ENCODE results near the gene RIPOR3. TPM values are rescaled to one million over a fixed set of nuclear protein-coding genes. Genes with fewer than 3 reads are reported as not detected.
A peak's percentile ranks its signal among the peaks of the same experiment; 100 is the strongest.

The RIPOR3 gene
- total and polyA plus RNA-seq, 9 of the 15 experiments (the other 6 are each of a cell fraction or from before 2014, with no cell fraction given): 3.3 to 62.7 (median 21.4) TPM

- peaks cover 14 to 15% of the 10 kb centered on the region in 2 experiments; a peak in 4 of 5 replicates for H3K4me1 ChIP-seq (replicated peaks in 1 of 2; ENCODE audit: control insufficient read depth in 2 of 2, insufficient read depth in 2 of 2, low read length in 2 of 2)
- no peak for FAIRE-seq
- peak overlapping the region; percentile 41; the same call in 1 of the 2 replicates for H2AFZ ChIP-seq (ENCODE audit: low read depth, low read length)
- H3K27me3 ChIP-seq (ENCODE audit: control insufficient read depth in 2 of 2, insufficient read depth in 2 of 2, low read length in 2 of 2): no peaks in the 10 kb centered on the region
- no peaks in the 10 kb centered on the region for H4K20me1 ChIP-seq (replicated peaks; ENCODE audit: control insufficient read depth, insufficient read depth, low read length)
- H3K4me2 ChIP-seq (ENCODE audit: insufficient read depth, low read length): no peak overlapping the region
- 52% methylated on average over 13 of the region's 13 CpGs for WGBS (ENCODE audit: insufficient coverage, low coverage, missing lambda C conversion rate)
- intact Hi-C loops (cut with micrococcal nuclease) (no loop called here), in situ Hi-C loops (cut with MboI) (no loop called here)
- H3K4me3 ChIP-seq: no peak overlapping the region
- no peak for DNase-seq (ENCODE audit: extremely low read depth in 1 of 4, low spot score in 3 of 4)
- H3K27ac ChIP-seq (ENCODE audit: extremely low read depth, low read depth, low read length): no peak overlapping the region
- no peaks in the 10 kb centered on the region for H3K9me1 ChIP-seq (ENCODE audit: control insufficient read depth, insufficient read depth, low read length)
- no peaks in the 10 kb centered on the region for H3K36me3 ChIP-seq (ENCODE audit: control insufficient read depth, insufficient read depth, low read length)
- no TSS peak for BruUV-seq (replicated peaks)
- H3K9me3 ChIP-seq (replicated peaks; ENCODE audit: control insufficient read depth, insufficient read depth, low read depth, low read length): no peaks in the 10 kb centered on the region
- POLR2A ChIA-PET: interaction anchor here (0.5 to 4.3 kb wide), 3 partner anchors 12 to 120 kb away, joined by 3 to 21 read pairs (median 4); partner anchors contain the start of gene PARD6B
- CTCF ChIA-PET (ENCODE audit: low intra/inter-chr PET ratio): interaction anchor here (0.7 kb wide), 1 partner anchor 70 kb away, joined by 3 read pairs; no protein-coding TSS in a partner anchor
- no peaks in the 10 kb centered on the region for H3K79me2 ChIP-seq (ENCODE audit: control insufficient read depth, insufficient read depth, low read length)
- ATAC-seq: peak; percentile 28; the same call in 2 of the 3 replicates
- peak overlapping the region in 1 of 2 experiments; percentile 18; a peak in 1 of 4 replicates for H3K9ac ChIP-seq (ENCODE audit: insufficient read depth in 1 of 2, low read depth in 2 of 2, low read length in 2 of 2)
- TF ChIP-seq FOXM1 (IDR thresholded peaks at IDR 0.05; ENCODE audit: low read depth) (no peak), FOXM1 (CRISPR knock-in tag; IDR thresholded peaks at IDR 0.05; ENCODE audit: low read depth) (no peak), NCOR1 (IDR thresholded peaks at IDR 0.05) (no peak), POLR2G (IDR thresholded peaks at IDR 0.05; ENCODE audit: low read depth, low read length) (no peak), ELF4 (CRISPR knock-in tag; IDR thresholded peaks at IDR 0.05) (no peak), BRD4 (IDR thresholded peaks at IDR 0.05) (no peak), TEAD2 (tag; IDR thresholded peaks at IDR 0.05) (no peak), U2AF1 (optimal IDR thresholded peaks at IDR 0.05; ENCODE audit: low read depth, low read length) (no peak), RBFOX2 (IDR thresholded peaks at IDR 0.05; ENCODE audit: low read depth, low read length) (no peak)
- TF ChIP-seq, protein P1, sequence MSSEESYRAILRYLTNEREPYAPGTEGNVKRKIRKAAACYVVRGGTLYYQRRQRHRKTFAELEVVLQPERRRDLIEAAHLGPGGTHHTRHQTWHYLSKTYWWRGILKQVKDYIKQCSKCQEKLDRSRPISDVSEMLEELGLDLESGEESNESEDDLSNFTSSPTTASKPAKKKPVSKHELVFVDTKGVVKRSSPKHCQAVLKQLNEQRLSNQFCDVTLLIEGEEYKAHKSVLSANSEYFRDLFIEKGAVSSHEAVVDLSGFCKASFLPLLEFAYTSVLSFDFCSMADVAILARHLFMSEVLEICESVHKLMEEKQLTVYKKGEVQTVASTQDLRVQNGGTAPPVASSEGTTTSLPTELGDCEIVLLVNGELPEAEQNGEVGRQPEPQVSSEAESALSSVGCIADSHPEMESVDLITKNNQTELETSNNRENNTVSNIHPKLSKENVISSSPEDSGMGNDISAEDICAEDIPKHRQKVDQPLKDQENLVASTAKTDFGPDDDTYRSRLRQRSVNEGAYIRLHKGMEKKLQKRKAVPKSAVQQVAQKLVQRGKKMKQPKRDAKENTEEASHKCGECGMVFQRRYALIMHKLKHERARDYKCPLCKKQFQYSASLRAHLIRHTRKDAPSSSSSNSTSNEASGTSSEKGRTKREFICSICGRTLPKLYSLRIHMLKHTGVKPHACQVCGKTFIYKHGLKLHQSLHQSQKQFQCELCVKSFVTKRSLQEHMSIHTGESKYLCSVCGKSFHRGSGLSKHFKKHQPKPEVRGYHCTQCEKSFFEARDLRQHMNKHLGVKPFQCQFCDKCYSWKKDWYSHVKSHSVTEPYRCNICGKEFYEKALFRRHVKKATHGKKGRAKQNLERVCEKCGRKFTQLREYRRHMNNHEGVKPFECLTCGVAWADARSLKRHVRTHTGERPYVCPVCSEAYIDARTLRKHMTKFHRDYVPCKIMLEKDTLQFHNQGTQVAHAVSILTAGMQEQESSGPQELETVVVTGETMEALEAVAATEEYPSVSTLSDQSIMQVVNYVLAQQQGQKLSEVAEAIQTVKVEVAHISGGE (CRISPR knock-in tag; IDR thresholded peaks at IDR 0.05): peak in 1 of 3 experiments; percentile 90; a peak in 2 of 6 replicates
- TF ChIP-seq, protein P2, sequence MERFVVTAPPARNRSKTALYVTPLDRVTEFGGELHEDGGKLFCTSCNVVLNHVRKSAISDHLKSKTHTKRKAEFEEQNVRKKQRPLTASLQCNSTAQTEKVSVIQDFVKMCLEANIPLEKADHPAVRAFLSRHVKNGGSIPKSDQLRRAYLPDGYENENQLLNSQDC (CRISPR knock-in tag; IDR thresholded peaks at IDR 0.05): no peak
- TF ChIP-seq, protein P3, sequence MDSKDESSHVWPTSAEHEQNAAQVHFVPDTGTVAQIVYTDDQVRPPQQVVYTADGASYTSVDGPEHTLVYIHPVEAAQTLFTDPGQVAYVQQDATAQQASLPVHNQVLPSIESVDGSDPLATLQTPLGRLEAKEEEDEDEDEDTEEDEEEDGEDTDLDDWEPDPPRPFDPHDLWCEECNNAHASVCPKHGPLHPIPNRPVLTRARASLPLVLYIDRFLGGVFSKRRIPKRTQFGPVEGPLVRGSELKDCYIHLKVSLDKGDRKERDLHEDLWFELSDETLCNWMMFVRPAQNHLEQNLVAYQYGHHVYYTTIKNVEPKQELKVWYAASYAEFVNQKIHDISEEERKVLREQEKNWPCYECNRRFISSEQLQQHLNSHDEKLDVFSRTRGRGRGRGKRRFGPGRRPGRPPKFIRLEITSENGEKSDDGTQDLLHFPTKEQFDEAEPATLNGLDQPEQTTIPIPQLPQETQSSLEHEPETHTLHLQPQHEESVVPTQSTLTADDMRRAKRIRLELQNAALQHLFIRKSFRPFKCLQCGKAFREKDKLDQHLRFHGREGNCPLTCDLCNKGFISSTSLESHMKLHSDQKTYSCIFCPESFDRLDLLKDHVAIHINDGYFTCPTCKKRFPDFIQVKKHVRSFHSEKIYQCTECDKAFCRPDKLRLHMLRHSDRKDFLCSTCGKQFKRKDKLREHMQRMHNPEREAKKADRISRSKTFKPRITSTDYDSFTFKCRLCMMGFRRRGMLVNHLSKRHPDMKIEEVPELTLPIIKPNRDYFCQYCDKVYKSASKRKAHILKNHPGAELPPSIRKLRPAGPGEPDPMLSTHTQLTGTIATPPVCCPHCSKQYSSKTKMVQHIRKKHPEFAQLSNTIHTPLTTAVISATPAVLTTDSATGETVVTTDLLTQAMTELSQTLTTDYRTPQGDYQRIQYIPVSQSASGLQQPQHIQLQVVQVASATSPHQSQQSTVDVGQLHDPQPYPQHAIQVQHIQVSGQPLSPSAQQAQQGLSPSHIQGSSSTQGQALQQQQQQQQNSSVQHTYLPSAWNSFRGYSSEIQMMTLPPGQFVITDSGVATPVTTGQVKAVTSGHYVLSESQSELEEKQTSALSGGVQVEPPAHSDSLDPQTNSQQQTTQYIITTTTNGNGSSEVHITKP (IDR thresholded peaks at IDR 0.05; ENCODE audit: partially characterized antibody): no peak
Observed at GRCh38 chr20:50717974-50718761, 26.8 kb upstream of the RIPOR3 start.

Data from K562 (cell line).